HG02852 (cell line): ENCODE data around the gene TDRD15.
A peak's percentile ranks its signal among the peaks of the same experiment; 100 is the strongest.
"Not testable (repeated sequence)": the region's sequence is repeated elsewhere in the genome, so short reads cannot be mapped to it uniquely, and the experiment has no call there.

Source experiments
- ATAC-seq: cut with Tn5 transposase; IDR thresholded peaks from one replicate; pipeline ENCODE4 v1.9.1; 2021; ENCODE audit warnings: mild to moderate bottlenecking, moderate library complexity; ENCODE audit not compliant: unreplicated experiment

Gene TDRD15

GRCh38 chr2:21123473-21124393 lies at the start of gene TDRD15:
Gene TDRD15 (plus strand): TSS chr2:21123968. CDS start chr2:21137468, 13,500 bp downstream.
- ATAC-seq, result no peak

GRCh38 chr2:21078296-21078695 lies 45.5 kb upstream of the TDRD15 start:
- no peak for ATAC-seq

- no peak for ATAC-seq
Measured at GRCh38 chr2:21083482-21083881, 40.3 kb upstream of the TDRD15 start.

GRCh38 chr2:21084401-21084800 lies 39.4 kb upstream of the TDRD15 start:
- ATAC-seq, result no peak

GRCh38 chr2:21092308-21092869 lies 31.4 kb upstream of the TDRD15 start:
- ATAC-seq, result no peak

- no peak for ATAC-seq
Measured at GRCh38 chr2:21095178-21095577, 28.6 kb upstream of the TDRD15 start.

- no peak for ATAC-seq
Measured at GRCh38 chr2:21095714-21096113, 28.1 kb upstream of the TDRD15 start.

GRCh38 chr2:21096458-21096857 lies 27.3 kb upstream of the TDRD15 start:
- no peak for ATAC-seq

GRCh38 chr2:21097331-21097730 lies 26.4 kb upstream of the TDRD15 start:
- ATAC-seq, result no peak

- ATAC-seq, result no peak
Measured at GRCh38 chr2:21098294-21098693, 25.5 kb upstream of the TDRD15 start.

- no peak for ATAC-seq
Measured at GRCh38 chr2:21099281-21099907, 24.4 kb upstream of the TDRD15 start.

GRCh38 chr2:21101514-21102155 lies 22.1 kb upstream of the TDRD15 start:
- ATAC-seq, result not testable (repeated sequence)

GRCh38 chr2:21102356-21102755 lies 21.4 kb upstream of the TDRD15 start:
- ATAC-seq, result no peak

- no peak for ATAC-seq
Measured at GRCh38 chr2:21103274-21103891, 20.4 kb upstream of the TDRD15 start.

GRCh38 chr2:21104030-21104660 lies 19.6 kb upstream of the TDRD15 start:
- no peak for ATAC-seq

- ATAC-seq, result no peak
Measured at GRCh38 chr2:21111012-21111411, 12.8 kb upstream of the TDRD15 start.

GRCh38 chr2:21117688-21118087 lies 6.1 kb upstream of the TDRD15 start:
- ATAC-seq, result no peak

- ATAC-seq, result peak; percentile 78
Measured at GRCh38 chr2:21118302-21118920, 5.4 kb upstream of the TDRD15 start.

- no peak for ATAC-seq
Measured at GRCh38 chr2:21131861-21132260, 8.1 kb downstream of the TDRD15 start.

- ATAC-seq, result no peak
Measured at GRCh38 chr2:21135585-21135984, 11.8 kb downstream of the TDRD15 start.
